ENCODE results near the gene GNAQ. TPM values are rescaled to one million over a fixed set of nuclear protein-coding genes. Genes with fewer than 3 reads are reported as not detected.

Gene GNAQ
- total and polyA plus RNA-seq, 2 donors from 2014 or later = 16.2 to 83.4 TPM

DNA sequence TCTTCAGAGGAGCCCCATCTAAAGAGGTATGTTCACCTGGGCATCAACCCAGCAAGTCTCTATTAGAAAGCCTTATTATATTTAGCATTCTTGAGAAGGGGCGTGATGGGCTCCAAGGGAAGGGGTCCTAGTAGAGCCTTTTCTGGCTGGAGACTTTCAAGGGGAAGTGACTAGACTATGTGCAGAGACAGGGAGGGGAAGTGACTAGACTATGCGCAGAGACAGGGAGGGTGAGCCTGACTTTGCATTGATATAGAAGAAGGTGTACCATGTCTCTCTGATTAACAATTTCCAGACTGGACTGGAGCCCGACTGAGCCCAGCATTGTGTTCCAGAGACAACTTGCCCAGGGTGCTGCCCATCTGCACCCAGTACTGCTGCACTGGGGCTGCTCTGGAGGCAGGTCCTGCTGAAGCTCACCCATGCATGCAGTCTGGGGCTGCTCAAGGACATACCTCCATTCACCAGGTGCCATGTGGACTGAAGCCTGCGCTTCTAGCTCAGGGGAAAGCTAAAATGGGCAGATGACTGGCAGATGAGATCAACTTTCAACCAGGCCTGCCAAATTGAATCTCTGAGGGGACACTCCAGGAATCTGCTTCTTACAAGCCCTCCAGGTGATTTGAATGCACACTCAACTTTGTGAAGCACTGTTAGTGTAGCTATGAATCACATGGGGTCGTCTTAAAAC, 300.5 kb downstream of the GNAQ start:
- TF ChIP-seq, protein P1, sequence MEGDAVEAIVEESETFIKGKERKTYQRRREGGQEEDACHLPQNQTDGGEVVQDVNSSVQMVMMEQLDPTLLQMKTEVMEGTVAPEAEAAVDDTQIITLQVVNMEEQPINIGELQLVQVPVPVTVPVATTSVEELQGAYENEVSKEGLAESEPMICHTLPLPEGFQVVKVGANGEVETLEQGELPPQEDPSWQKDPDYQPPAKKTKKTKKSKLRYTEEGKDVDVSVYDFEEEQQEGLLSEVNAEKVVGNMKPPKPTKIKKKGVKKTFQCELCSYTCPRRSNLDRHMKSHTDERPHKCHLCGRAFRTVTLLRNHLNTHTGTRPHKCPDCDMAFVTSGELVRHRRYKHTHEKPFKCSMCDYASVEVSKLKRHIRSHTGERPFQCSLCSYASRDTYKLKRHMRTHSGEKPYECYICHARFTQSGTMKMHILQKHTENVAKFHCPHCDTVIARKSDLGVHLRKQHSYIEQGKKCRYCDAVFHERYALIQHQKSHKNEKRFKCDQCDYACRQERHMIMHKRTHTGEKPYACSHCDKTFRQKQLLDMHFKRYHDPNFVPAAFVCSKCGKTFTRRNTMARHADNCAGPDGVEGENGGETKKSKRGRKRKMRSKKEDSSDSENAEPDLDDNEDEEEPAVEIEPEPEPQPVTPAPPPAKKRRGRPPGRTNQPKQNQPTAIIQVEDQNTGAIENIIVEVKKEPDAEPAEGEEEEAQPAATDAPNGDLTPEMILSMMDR (IDR thresholded peaks at IDR 0.05; ENCODE audit: borderline replicate concordance, extremely low read depth, insufficient read depth) = no peak
- no peaks in the 10 kb centered on the region for H3K27me3 ChIP-seq (ENCODE audit: control insufficient read depth, insufficient read depth, low read length)
- DNase-seq (no peak), FAIRE-seq (no peak)
- H3K9ac ChIP-seq (ENCODE audit: low read length in 3 of 3) = no peak overlapping the region
- no peaks in the 10 kb centered on the region for H3K9me3 ChIP-seq (ENCODE audit: control insufficient read depth in 2 of 3, insufficient read depth in 1 of 3, low read length in 3 of 3)
- peaks cover 4 to 15% (median 9%) of the 10 kb centered on the region in 3 donors for H3K36me3 ChIP-seq (ENCODE audit: control insufficient read depth in 2 of 3, insufficient read depth in 3 of 3, low read length in 3 of 3)
- H3K4me1 ChIP-seq (ENCODE audit: control insufficient read depth in 2 of 3, insufficient read depth in 2 of 3, low read depth in 1 of 3, low read length in 3 of 3) = no peaks in the 10 kb centered on the region
- H3K4me3 ChIP-seq (ENCODE audit: low read length in 3 of 3) = no peak overlapping the region
- intact Hi-C loops (cut with DNase I) = loop anchor here (10.0 kb wide), 1 partner anchor 276 kb away; no protein-coding TSS in a partner anchor
- no peak overlapping the region for H3K27ac ChIP-seq (ENCODE audit: low read depth in 2 of 2, low read length in 2 of 2)

DNA sequence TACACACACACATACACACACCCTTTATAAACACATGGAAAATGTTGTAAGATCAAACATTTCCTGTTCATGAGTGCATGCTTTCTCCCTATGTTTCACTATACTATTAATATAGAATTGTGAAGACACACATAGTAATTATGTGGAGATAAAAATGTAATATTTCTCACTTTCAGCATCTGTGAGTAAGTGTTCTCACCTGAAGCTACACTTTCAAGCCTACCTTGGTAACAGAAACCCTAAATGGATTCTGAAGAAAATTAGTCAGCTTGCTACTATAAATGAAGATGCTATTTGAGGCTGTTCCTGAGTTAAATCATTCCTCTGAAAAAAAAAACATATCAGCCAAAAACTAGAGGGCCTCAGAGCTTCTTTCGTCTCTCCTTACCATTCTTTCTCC, 302.4 kb downstream of the GNAQ start:
- Histone ChIP-seq H3K9me3 (ENCODE audit: control insufficient read depth in 2 of 3, insufficient read depth in 1 of 3, low read length in 3 of 3) (no peaks in the 10 kb centered on the region), H3K27me3 (ENCODE audit: control insufficient read depth, insufficient read depth, low read length) (no peaks in the 10 kb centered on the region), H3K9ac (ENCODE audit: low read length in 3 of 3) (no peak overlapping the region), H3K4me1 (ENCODE audit: control insufficient read depth in 2 of 3, insufficient read depth in 2 of 3, low read depth in 1 of 3, low read length in 3 of 3) (no peaks in the 10 kb centered on the region), H3K36me3 (ENCODE audit: control insufficient read depth in 2 of 3, insufficient read depth in 3 of 3, low read length in 3 of 3) (peaks cover 4 to 16% (median 14%) of the 10 kb centered on the region in 3 donors), H3K4me3 (ENCODE audit: low read length in 3 of 3) (no peak overlapping the region), H3K27ac (ENCODE audit: low read depth in 2 of 2, low read length in 2 of 2) (no peak overlapping the region)
- TF ChIP-seq, protein P1 (IDR thresholded peaks at IDR 0.05; ENCODE audit: borderline replicate concordance, extremely low read depth, insufficient read depth) = no peak
- no peak for DNase-seq
- intact Hi-C loops (cut with DNase I) = loop anchor here (10.0 kb wide), 1 partner anchor 74 kb away; no protein-coding TSS in a partner anchor
- no peak for FAIRE-seq

DNA sequence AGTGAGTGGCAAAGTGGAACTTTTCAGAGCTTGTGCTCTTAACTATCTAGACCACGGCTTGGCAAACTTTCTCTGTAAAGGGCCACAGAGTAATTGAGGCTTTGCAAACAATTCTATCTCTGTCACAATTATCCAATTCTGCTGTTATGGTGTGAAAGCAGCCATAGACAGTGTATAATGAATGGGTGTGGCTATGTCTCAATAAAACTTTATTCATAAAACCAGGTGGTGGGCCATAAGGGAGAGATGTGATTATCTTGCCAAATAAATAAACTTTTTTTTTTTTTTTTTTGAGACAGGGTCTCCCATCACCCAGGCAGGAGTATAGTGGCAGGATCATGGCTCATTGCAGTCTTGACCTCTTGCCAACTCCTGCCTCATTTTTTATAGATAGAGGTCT, 304.8 kb downstream of the GNAQ start:
- Histone ChIP-seq H3K27me3 (ENCODE audit: control insufficient read depth, insufficient read depth, low read length) (no peaks in the 10 kb centered on the region), H3K36me3 (ENCODE audit: control insufficient read depth in 2 of 3, insufficient read depth in 3 of 3, low read length in 3 of 3) (peaks cover 4 to 16% (median 14%) of the 10 kb centered on the region in 3 donors), H3K9ac (ENCODE audit: low read length in 3 of 3) (no peak overlapping the region), H3K27ac (ENCODE audit: low read depth in 2 of 2, low read length in 2 of 2) (no peak overlapping the region), H3K9me3 (ENCODE audit: control insufficient read depth in 2 of 3, insufficient read depth in 1 of 3, low read length in 3 of 3) (no peaks in the 10 kb centered on the region), H3K4me1 (ENCODE audit: control insufficient read depth in 2 of 3, insufficient read depth in 2 of 3, low read depth in 1 of 3, low read length in 3 of 3) (no peaks in the 10 kb centered on the region), H3K4me3 (ENCODE audit: low read length in 3 of 3) (no peak overlapping the region)
- intact Hi-C loops (cut with DNase I) = loop anchor here (10.0 kb wide), 1 partner anchor 72 kb away; no protein-coding TSS in a partner anchor
- TF ChIP-seq, protein P1 (IDR thresholded peaks at IDR 0.05; ENCODE audit: borderline replicate concordance, extremely low read depth, insufficient read depth) = no peak
- DNase-seq (no peak), FAIRE-seq (no peak)
